Uterus (tissue), 4 donors: Measurements from ENCODE around the gene MRPL46. TPM values are rescaled to one million over a fixed set of nuclear protein-coding genes. Genes with fewer than 3 reads are reported as not detected.
"Not testable (repeated sequence)": the region's sequence is repeated elsewhere in the genome, so short reads cannot be mapped to it uniquely, and the experiment has no call there.

Experiments used
- DNase-seq, 2 donors: peaks; one replicate each; pipeline ENCODE4 v3.0.0-alpha.2; 2019 to 2020
- H3K27ac ChIP-seq, 2 donors: fragments of 200-600 bp; sonication (generic); 1 replicate in 1 of 2; 2 replicates in 1 of 2; pipeline ENCODE4 v1.5.1; 2016 to 2018
- H3K27me3 ChIP-seq, 2 donors: fragments of 200-600 bp; sonication (generic); one replicate each; pipeline ENCODE4 v1.5.1; 2018 to 2019; ENCODE audit warnings: control low read depth in 1 of 2
- H3K36me3 ChIP-seq, 2 donors: fragments of 200-600 bp; sonication (generic); one replicate each; pipeline ENCODE4 v1.5.1; 2019; ENCODE audit warnings: control low read depth in 1 of 2
- H3K4me1 ChIP-seq, 2 donors: fragments of 200-600 bp; sonication (generic); one replicate each; pipeline ENCODE4 v1.5.1; 2018 to 2019; ENCODE audit warnings: control low read depth in 1 of 2
- H3K4me3 ChIP-seq, 2 donors: fragments of 200-600 bp; sonication (generic); 1 replicate in 1 of 2; 2 replicates in 1 of 2; pipeline ENCODE4 v1.5.1; 2018 to 2019; ENCODE audit warnings: mild to moderate bottlenecking in 1 of 2
- H3K9me3 ChIP-seq, 2 donors: fragments of 200-600 bp; sonication (generic); one replicate each; pipeline ENCODE4 v1.5.1; 2019; ENCODE audit warnings: control low read depth in 1 of 2
- POLR2A ChIP-seq, 2 donors: fragments of 450-650 bp; IDR thresholded peaks; one replicate each; pipeline ENCODE4 v1.6.1; 2016; ENCODE audit warnings: antibody characterized with exemption in 2 of 2, mild to moderate bottlenecking in 1 of 2, moderate library complexity in 1 of 2
- intact Hi-C: fragments of 100-400 bp; cut with DNase I; formaldehyde crosslinking; loops from one replicate; pipeline ENCODE4 v1.15.1; 2023; ENCODE audit warnings: low total_unique reads
- total RNA-seq, 4 donors: library from RNA; depleted of rRNA in 3 of 4; stranded (reverse); fragments of >200 nt in 3 of 4; gene quantifications; one replicate each; pipeline versions ENCODE4 v1.1.0 to v1.2.4, GENCODE V29; 2014 to 2023
- TF ChIP-seq, protein P1 (sequence below), 4 experiments: fragments of 200-600 bp in 2 of 4; fragments of 450-650 bp in 2 of 4; sonication (generic) in 2 of 4; IDR thresholded peaks; one replicate each; pipeline ENCODE4 v1.5.1; 2016 to 2019; ENCODE audit warnings: antibody characterized with exemption in 4 of 4, mild to moderate bottlenecking in 2 of 4, moderate library complexity in 1 of 4
- donor health status: DM: yes; HTN: yes; CAD: no.

Gene MRPL46
- total RNA-seq, 4 donors from 2014 or later = 16.9 to 24.8 (median 21.5) TPM

DNA sequence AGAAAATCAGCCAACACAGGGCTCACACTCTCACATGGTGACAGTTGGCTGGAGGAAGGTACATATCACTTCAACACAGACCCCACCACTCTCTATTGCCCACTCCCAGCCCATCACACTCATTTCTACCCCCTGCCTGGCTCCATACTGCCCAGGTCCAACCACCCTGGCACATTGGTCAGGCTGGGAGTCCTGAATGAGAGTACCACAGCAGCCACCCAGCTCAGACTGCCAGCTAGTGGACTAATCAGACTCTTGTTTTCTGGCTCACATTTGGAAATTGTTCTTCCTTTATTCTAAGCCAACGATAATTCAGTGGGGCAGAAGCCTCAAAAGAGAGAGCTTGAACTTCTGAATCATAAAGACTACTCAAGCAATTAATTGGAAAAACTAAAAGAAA is 20.0 kb downstream of the MRPL46 start:
- no peak for DNase-seq
- intact Hi-C loops = no loop called here
- Histone ChIP-seq H3K27me3 (no peaks in the 10 kb centered on the region), H3K4me3 (no peak overlapping the region), H3K9me3 (peaks cover 0 to 15% of the 10 kb centered on the region in 2 donors), H3K4me1 (no peaks in the 10 kb centered on the region), H3K27ac (no peak overlapping the region), H3K36me3 (no peaks in the 10 kb centered on the region)
- TF ChIP-seq, protein P1, sequence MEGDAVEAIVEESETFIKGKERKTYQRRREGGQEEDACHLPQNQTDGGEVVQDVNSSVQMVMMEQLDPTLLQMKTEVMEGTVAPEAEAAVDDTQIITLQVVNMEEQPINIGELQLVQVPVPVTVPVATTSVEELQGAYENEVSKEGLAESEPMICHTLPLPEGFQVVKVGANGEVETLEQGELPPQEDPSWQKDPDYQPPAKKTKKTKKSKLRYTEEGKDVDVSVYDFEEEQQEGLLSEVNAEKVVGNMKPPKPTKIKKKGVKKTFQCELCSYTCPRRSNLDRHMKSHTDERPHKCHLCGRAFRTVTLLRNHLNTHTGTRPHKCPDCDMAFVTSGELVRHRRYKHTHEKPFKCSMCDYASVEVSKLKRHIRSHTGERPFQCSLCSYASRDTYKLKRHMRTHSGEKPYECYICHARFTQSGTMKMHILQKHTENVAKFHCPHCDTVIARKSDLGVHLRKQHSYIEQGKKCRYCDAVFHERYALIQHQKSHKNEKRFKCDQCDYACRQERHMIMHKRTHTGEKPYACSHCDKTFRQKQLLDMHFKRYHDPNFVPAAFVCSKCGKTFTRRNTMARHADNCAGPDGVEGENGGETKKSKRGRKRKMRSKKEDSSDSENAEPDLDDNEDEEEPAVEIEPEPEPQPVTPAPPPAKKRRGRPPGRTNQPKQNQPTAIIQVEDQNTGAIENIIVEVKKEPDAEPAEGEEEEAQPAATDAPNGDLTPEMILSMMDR (IDR thresholded peaks at IDR 0.05) = no peak
- TF ChIP-seq POLR2A (IDR thresholded peaks at IDR 0.05) = no peak

DNA sequence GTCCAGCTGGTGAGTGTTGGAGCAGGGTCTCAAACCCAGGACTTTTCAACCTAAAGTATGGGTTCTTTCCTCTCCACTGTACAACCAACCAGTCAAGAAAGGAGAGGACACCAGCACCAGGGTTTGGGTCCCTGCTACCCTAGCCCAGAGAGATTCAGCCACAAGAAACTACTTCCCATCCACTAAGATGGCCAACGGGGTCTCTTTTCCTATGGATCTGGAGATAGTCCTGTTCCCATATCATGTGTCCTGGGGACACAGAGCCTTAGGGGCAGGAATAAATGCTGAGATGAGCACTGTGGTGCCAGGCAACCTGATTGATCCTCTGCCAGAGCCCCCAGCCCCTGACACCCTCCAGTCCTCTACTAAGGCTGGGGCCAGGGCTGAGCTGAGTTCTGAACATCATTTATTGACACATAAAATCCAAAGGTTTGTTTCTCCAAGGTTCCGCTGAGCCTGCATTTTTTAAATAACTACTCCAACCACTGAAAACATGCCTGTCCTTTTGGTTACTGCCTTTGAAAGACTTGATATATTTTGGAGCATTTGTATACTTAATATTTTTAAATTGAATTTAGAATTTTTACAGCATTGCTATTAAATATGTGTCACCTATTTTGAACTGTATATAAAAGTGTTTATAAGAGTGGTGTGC is 26.0 kb downstream of the MRPL46 start:
- intact Hi-C loops = no loop called here
- Histone ChIP-seq H3K4me3 (no peak overlapping the region), H3K9me3 (peaks cover 0 to 15% of the 10 kb centered on the region in 2 donors), H3K27ac (no peak overlapping the region), H3K27me3 (no peaks in the 10 kb centered on the region), H3K36me3 (no peaks in the 10 kb centered on the region), H3K4me1 (no peaks in the 10 kb centered on the region)
- no peak for DNase-seq
- TF ChIP-seq, protein P1 (IDR thresholded peaks at IDR 0.05) = no peak
- no peak for TF ChIP-seq POLR2A (IDR thresholded peaks at IDR 0.05)

GRCh38 chr15:88440021-88440420 is 27.2 kb downstream of the MRPL46 start:
- no peak for TF ChIP-seq POLR2A (IDR thresholded peaks at IDR 0.05)
- TF ChIP-seq, protein P1 (IDR thresholded peaks at IDR 0.05) = no peak
- H3K36me3 ChIP-seq = no peaks in the 10 kb centered on the region
- DNase-seq = no peak
- peaks cover 0 to 15% of the 10 kb centered on the region in 2 donors for H3K9me3 ChIP-seq
- H3K4me3 ChIP-seq = no peak overlapping the region
- H3K27me3 ChIP-seq = no peaks in the 10 kb centered on the region
- H3K27ac ChIP-seq = no peak overlapping the region
- intact Hi-C loops = no loop called here
- H3K4me1 ChIP-seq = no peaks in the 10 kb centered on the region

GRCh38 chr15:88438181-88438580 is 29.0 kb downstream of the MRPL46 start:
- TF ChIP-seq, protein P1 (IDR thresholded peaks at IDR 0.05) = no peak
- TF ChIP-seq POLR2A (IDR thresholded peaks at IDR 0.05) = no peak
- Histone ChIP-seq H3K9me3 (no peaks in the 10 kb centered on the region), H3K4me3 (no peak overlapping the region), H3K36me3 (no peaks in the 10 kb centered on the region), H3K27ac (no peak overlapping the region), H3K27me3 (no peaks in the 10 kb centered on the region), H3K4me1 (no peaks in the 10 kb centered on the region)
- DNase-seq = no peak
- intact Hi-C loops = no loop called here

- H3K36me3 ChIP-seq, H3K27me3 ChIP-seq, H3K9me3 ChIP-seq, H3K4me1 ChIP-seq, H3K4me3 ChIP-seq, H3K27ac ChIP-seq, intact Hi-C loops, DNase-seq: not testable (repeated sequence)
Measured at GRCh38 chr15:88434106-88434505, 33.1 kb downstream of the MRPL46 start.
